H1 (cell line): Measurements from ENCODE around the gene ENOX2. TPM values are rescaled to one million over a fixed set of nuclear protein-coding genes. Genes with fewer than 3 reads are reported as not detected.

Experiments
- CTCF ChIA-PET: fragments of 300-600 bp; sonication (Branson Sonifier 250); formaldehyde crosslinking; loops from one replicate; lab custom pipeline; 2021; ENCODE audit not compliant: partially characterized antibody; lab: Charles Lee
- POLR2A ChIA-PET: fragments of 300-600 bp; sonication (Branson Sonifier 250); formaldehyde crosslinking; loops from one replicate; lab custom pipeline; 2021; ENCODE audit warnings: inconsistent platforms; ENCODE audit not compliant: partially characterized antibody; lab: Charles Lee
- DNase-seq, 2 experiments: peaks; one replicate each; pipeline versions ENCODE4 v3.0.0 to v3.0.0-alpha.2; 2010 to 2022; ENCODE audit warnings: low spot score in 2 of 2, low read depth in 1 of 2, mixed read lengths in 1 of 2
- FAIRE-seq: peaks from 2 replicates; lab custom pipeline; 2011; peaks lifted over from hg19 to GRCh38; lab: Jason Lieb, UNC
- H2AFZ ChIP-seq: 2 replicates; pipeline ENCODE4 v1.8.1; 2012; ENCODE audit warnings: low read length, inconsistent platforms
- H2AK5ac ChIP-seq: 2 replicates; pipeline ENCODE4 v1.6.1; 2013; ENCODE audit warnings: low read depth, low read length
- H2BK120ac ChIP-seq: replicated peaks from 2 replicates; pipeline ENCODE3; 2013; ENCODE audit warnings: low read depth, low read length, inconsistent platforms
- H2BK12ac ChIP-seq: 2 replicates; pipeline ENCODE4 v1.6.1; 2013; ENCODE audit warnings: low read depth, low read length
- H2BK15ac ChIP-seq: 2 replicates; pipeline ENCODE4 v1.6.1; 2013; ENCODE audit warnings: low read length
- H2BK20ac ChIP-seq: 2 replicates; pipeline ENCODE4 v1.6.1; 2013; ENCODE audit warnings: low read length
- H2BK5ac ChIP-seq: 2 replicates; pipeline ENCODE4 v1.6.1; 2013; ENCODE audit warnings: low read depth, low read length
- H3K14ac ChIP-seq: 2 replicates; pipeline ENCODE4 v1.6.1; 2013; ENCODE audit warnings: inconsistent platforms; ENCODE audit not compliant: insufficient read length
- H3K18ac ChIP-seq: 2 replicates; pipeline ENCODE4 v1.6.1; 2013; ENCODE audit warnings: low read length; ENCODE audit errors: extremely low read depth
- H3K23ac ChIP-seq: 2 replicates; pipeline ENCODE4 v1.6.1; 2013; ENCODE audit warnings: inconsistent platforms; ENCODE audit not compliant: insufficient read length
- H3K23me2 ChIP-seq: 2 replicates; pipeline ENCODE4 v1.6.1; 2013; ENCODE audit warnings: low read depth, low read length
- H3K27ac ChIP-seq: 2 replicates; pipeline ENCODE4 v1.6.1; 2011; ENCODE audit warnings: low read depth, low read length, inconsistent platforms
- H3K27me3 ChIP-seq, 4 experiments: replicated peaks in 1 of 4; 1 replicate in 1 of 4; 2 replicates in 3 of 4; pipeline versions ENCODE4 v1.6.1 to v1.8.1; 2011 to 2013; ENCODE audit warnings: low read length in 3 of 4, mild to moderate bottlenecking in 3 of 4, inconsistent platforms in 2 of 4, mixed read lengths in 2 of 4, moderate library complexity in 1 of 4; ENCODE audit not compliant: control insufficient read depth in 3 of 4, insufficient read depth in 3 of 4; ENCODE audit errors: extremely low read depth in 1 of 4
- H3K36me3 ChIP-seq, 4 experiments: 2 replicates each; pipeline versions ENCODE4 v1.6.1 to v1.8.1; 2011 to 2013; ENCODE audit warnings: mild to moderate bottlenecking in 4 of 4, low read length in 3 of 4, moderate library complexity in 2 of 4, control low read depth in 1 of 4, inconsistent platforms in 1 of 4; ENCODE audit not compliant: insufficient read depth in 4 of 4, control insufficient read depth in 2 of 4
- H3K4ac ChIP-seq: replicated peaks from 2 replicates; pipeline ENCODE3; 2013; ENCODE audit warnings: low read length, low read depth, mixed read lengths, inconsistent platforms; ENCODE audit not compliant: insufficient read length
- H3K4me1 ChIP-seq, 4 experiments: replicated peaks in 1 of 4; 1 replicate in 1 of 4; 2 replicates in 3 of 4; pipeline versions ENCODE4 v1.6.1 to v1.8.1; 2011 to 2013; ENCODE audit warnings: low read length in 3 of 4, inconsistent platforms in 2 of 4, mixed read lengths in 1 of 4; ENCODE audit not compliant: insufficient read depth in 4 of 4, control insufficient read depth in 3 of 4
- H3K4me2 ChIP-seq, 2 experiments: 2 replicates each; pipeline versions ENCODE4 v1.6.1 to v1.8.1; 2011 to 2013; ENCODE audit warnings: low read depth in 2 of 2, low read length in 2 of 2, control low read depth in 1 of 2, inconsistent platforms in 1 of 2, mild to moderate bottlenecking in 1 of 2; ENCODE audit not compliant: insufficient read depth in 1 of 2
- H3K4me3 ChIP-seq, 4 experiments: fragments of 200-600, 300-600 bp in 1 of 4; sonication (generic), shearing (Covaris generic), sonication (Bioruptor Twin) in 1 of 4; 2 replicates each; pipeline versions ENCODE4 v1.5.1 to v1.8.1; 2011 to 2016; ENCODE audit warnings: low read length in 4 of 4, low read depth in 3 of 4, control low read depth in 2 of 4, inconsistent platforms in 2 of 4, mild to moderate bottlenecking in 2 of 4, mixed read lengths in 1 of 4, moderate library complexity in 1 of 4; ENCODE audit not compliant: insufficient read depth in 2 of 4; ENCODE audit errors: extremely low read depth in 1 of 4
- H3K56ac ChIP-seq: replicated peaks from 2 replicates; pipeline ENCODE3; 2013; ENCODE audit warnings: low read depth, mild to moderate bottlenecking, mixed read lengths, low read length, inconsistent platforms; ENCODE audit not compliant: insufficient read length
- H3K79me1 ChIP-seq: 2 replicates; pipeline ENCODE4 v1.6.1; 2013; ENCODE audit warnings: low read depth, low read length, control low read depth
- H3K79me2 ChIP-seq, 2 experiments: 2 replicates each; pipeline versions ENCODE4 v1.6.1 to v1.8.1; 2012 to 2013; ENCODE audit warnings: low read length in 2 of 2, mild to moderate bottlenecking in 2 of 2, inconsistent platforms in 1 of 2; ENCODE audit not compliant: insufficient read depth in 2 of 2, control insufficient read depth in 1 of 2
- H3K9ac ChIP-seq, 4 experiments: replicated peaks in 1 of 4; 1 replicate in 1 of 4; 2 replicates in 3 of 4; pipeline versions ENCODE4 v1.6.1 to v1.8.1; 2011 to 2013; ENCODE audit warnings: low read depth in 3 of 4, low read length in 3 of 4, control low read depth in 2 of 4, mild to moderate bottlenecking in 2 of 4, moderate library complexity in 2 of 4, inconsistent platforms in 1 of 4; ENCODE audit errors: extremely low read depth in 1 of 4
- H3K9me3 ChIP-seq, 2 experiments: 2 replicates each; pipeline versions ENCODE4 v1.6.1 to v1.8.1; 2012 to 2013; ENCODE audit warnings: mild to moderate bottlenecking in 2 of 2, moderate library complexity in 2 of 2, control low read depth in 1 of 2, inconsistent platforms in 1 of 2, low read depth in 1 of 2, low read length in 1 of 2, mixed read lengths in 1 of 2; ENCODE audit not compliant: insufficient read depth in 2 of 2
- H4K20me1 ChIP-seq, 2 experiments: replicated peaks in 1 of 2; 2 replicates each; pipeline versions ENCODE3 to v1.8.1; 2011 to 2013; ENCODE audit warnings: inconsistent platforms in 2 of 2, low read length in 2 of 2, mild to moderate bottlenecking in 1 of 2; ENCODE audit not compliant: insufficient read depth in 2 of 2, control insufficient read depth in 1 of 2
- H4K5ac ChIP-seq: 2 replicates; pipeline ENCODE4 v1.6.1; 2013; ENCODE audit warnings: low read length, low read depth, mixed read lengths, inconsistent platforms; ENCODE audit not compliant: insufficient read length
- H4K8ac ChIP-seq: 2 replicates; pipeline ENCODE4 v1.8.0; 2013; ENCODE audit warnings: mild to moderate bottlenecking, moderate library complexity, low read length, inconsistent platforms; ENCODE audit not compliant: insufficient read depth; ENCODE audit errors: extremely low read depth
- H4K91ac ChIP-seq: replicated peaks from 2 replicates; pipeline ENCODE3; 2013; ENCODE audit warnings: low read length, mixed read lengths, inconsistent platforms; ENCODE audit not compliant: insufficient read length
- ASH2L ChIP-seq: fragments of 200-600, 300-600 bp; sonication (generic); IDR thresholded peaks from one replicate; pipeline ENCODE4 v1.7.1; 2017; ENCODE audit warnings: low read length
- BCL11A ChIP-seq, 2 experiments: IDR thresholded peaks; one replicate each; pipeline ENCODE4 v1.6.1; 2011; ENCODE audit warnings: low read depth in 2 of 2, low read length in 2 of 2, mild to moderate bottlenecking in 2 of 2
- CEBPB ChIP-seq: IDR thresholded peaks from 2 replicates; pipeline ENCODE4 v1.6.1; 2012; ENCODE audit warnings: low read depth, low read length
- CHD1 ChIP-seq: IDR thresholded peaks from 2 replicates; pipeline ENCODE4 v1.6.1; 2012; ENCODE audit warnings: low read depth, low read length, improper control_type of control experiment
- E2F6 ChIP-seq: IDR thresholded peaks from 2 replicates; pipeline ENCODE4 v1.6.1; 2012; ENCODE audit warnings: inconsistent platforms
- GTF2F1 ChIP-seq: IDR thresholded peaks from 2 replicates; pipeline ENCODE4 v1.6.1; 2012; ENCODE audit warnings: low read depth, low read length, improper control_type of control experiment, borderline replicate concordance
- MAX ChIP-seq: IDR thresholded peaks from 2 replicates; pipeline ENCODE4 v1.6.1; 2012; ENCODE audit warnings: inconsistent platforms
- POLR2A ChIP-seq, 2 experiments: IDR thresholded peaks; 1 replicate in 1 of 2; 2 replicates in 1 of 2; pipeline ENCODE4 v1.6.1; 2011; ENCODE audit warnings: low read depth in 2 of 2, low read length in 2 of 2, mild to moderate bottlenecking in 2 of 2; ENCODE audit errors: control extremely low read depth in 1 of 2
- RNF2 ChIP-seq: fragments of 200-900, 300-1000 bp; sonication (generic); IDR thresholded peaks from 2 replicates; pipeline ENCODE4 v1.7.1; 2016; ENCODE audit warnings: borderline replicate concordance, low read depth, mild to moderate bottlenecking, antibody characterized with exemption, low read length; ENCODE audit not compliant: poor library complexity, severe bottlenecking; ENCODE audit errors: missing control alignments
- SIX5 ChIP-seq: IDR thresholded peaks from 2 replicates; pipeline ENCODE4 v1.6.1; 2011; ENCODE audit warnings: mild to moderate bottlenecking, low read depth, low read length
- SP4 ChIP-seq: IDR thresholded peaks from 2 replicates; pipeline ENCODE4 v1.6.1; 2012; ENCODE audit warnings: low read length, inconsistent platforms
- SUZ12 ChIP-seq: fragments of 200-600 bp; sonication (generic); IDR thresholded peaks from 2 replicates; pipeline ENCODE4 v1.6.1; 2012; ENCODE audit warnings: mild to moderate bottlenecking, inconsistent platforms, low read length, moderate library complexity, mixed read lengths
- whole genome bisulfite sequencing, 2 experiments: shearing (Covaris generic) in 1 of 2; methylation state at CpG; one replicate each; pipeline versions ENCODE4 v1.1.6 to v1.1.7; 2013 to 2015; ENCODE audit warnings: low lambda C conversion rate in 2 of 2, mixed read lengths in 2 of 2, inconsistent platforms in 1 of 2, low coverage in 1 of 2, missing lambda C conversion rate in 1 of 2; ENCODE audit not compliant: insufficient replicate concordance in 2 of 2, insufficient coverage in 1 of 2, insufficient read length in 1 of 2; ENCODE audit errors: extremely low coverage in 1 of 2, missing lambda C conversion rate in 1 of 2; 5-methylcytosine and 5-hydroxymethylcytosine counted together
- polyA plus RNA-seq, 7 experiments: library from polyadenylated mRNA; depleted of rRNA in 3 of 7; stranded (reverse) in 5 of 7; unstranded in 2 of 7; fragments of >200 nt in 5 of 7; fragments of 200-250 nt in 2 of 7; gene quantifications; 1 replicate in 5 of 7; 2 replicates in 1 of 7; 4 replicates in 1 of 7; pipeline versions ENCODE4 v1.2.1 to v1.2.3, GENCODE V29; 2011 to 2013; ENCODE audit warnings: missing spikeins in 2 of 7, mixed read lengths in 2 of 7
- total RNA-seq: library from RNA; stranded (reverse); fragmentation: NEBNext Ultra II Directional; extraction: Animal tissue kit (Norgen Biotek cat#: 25700); gene quantifications from 2 replicates; pipeline ENCODE4 v1.2.1, GENCODE V29; 2021

The ENOX2 gene
- total and polyA plus RNA-seq, 2 of the 8 experiments (the other 6 are each of a cell fraction or from before 2014, with no cell fraction given), result 4.5 to 12.3 TPM

GRCh38 chrX:130699618-130700017 lies 203.4 kb downstream of the ENOX2 start:
- Histone ChIP-seq H2BK5ac (no peak overlapping the region), H3K4me1 (no peaks in the 10 kb centered on the region), H3K4me2 (no peak overlapping the region), H2AK5ac (no peak overlapping the region), H3K9me3 (no peaks in the 10 kb centered on the region), H3K23ac (no peak overlapping the region), H2BK120ac (no peak overlapping the region), H4K20me1 (no peaks in the 10 kb centered on the region), H2BK15ac (no peak overlapping the region), H2BK20ac (no peak overlapping the region), H2BK12ac (no peak overlapping the region), H2AFZ (no peak overlapping the region), H3K18ac (no peak overlapping the region), H3K79me1 (no peaks in the 10 kb centered on the region), H3K27ac (no peak overlapping the region), H3K9ac (no peak overlapping the region), H3K79me2 (no peaks in the 10 kb centered on the region), H3K27me3 (no peaks in the 10 kb centered on the region), H3K4ac (no peak overlapping the region), H3K14ac (no peak overlapping the region), H3K4me3 (no peak overlapping the region), H4K91ac (no peak overlapping the region), H3K23me2 (no peaks in the 10 kb centered on the region), H4K8ac (no peak overlapping the region), H4K5ac (no peak overlapping the region), H3K56ac (no peak overlapping the region), H3K36me3 (no peaks in the 10 kb centered on the region)
- 89% methylated on average over 3 of the region's 3 CpGs; no CpG with 5 or more reads in 1 of the 2 experiments for WGBS, 2 experiments
- TF ChIP-seq GTF2F1 (no peak), POLR2A (IDR thresholded peaks at IDR 0.05; ENCODE audit: control extremely low read depth in 1 of 2, low read depth in 2 of 2, low read length in 2 of 2) (no peak), E2F6 (no peak), SP4 (no peak), BCL11A (IDR thresholded peaks at IDR 0.05; ENCODE audit: low read depth in 2 of 2, low read length in 2 of 2) (no peak), CEBPB (no peak), CHD1 (no peak), ASH2L (no peak), MAX (no peak), RNF2 (no peak), SIX5 (no peak), SUZ12 (no peak)
- FAIRE-seq (no peak), DNase-seq (no peak)
- ChIA-PET POLR2A (no interaction called here), CTCF (interaction anchor here (0.7 to 1.5 kb wide), 2 partner anchors 10 to 217 kb away, joined by 3 to 4 read pairs; no protein-coding TSS in a partner anchor)
